ENCODE measurements around the gene CRY2. TPM values are rescaled to one million over a fixed set of nuclear protein-coding genes. Genes with fewer than 3 reads are reported as not detected.

The CRY2 gene
- total RNA-seq, 1 donor from 2014 or later, result 74.2 TPM

Other genes starting within 250 kb of the CRY2 start
- 2.1 TPM for gene CHST1, start 181.9 kb upstream of the CRY2 start, total RNA-seq
- gene SLC35C1, start 42.3 kb upstream of the CRY2 start, total RNA-seq, result 12.0 TPM
- 285 TPM for gene MAPK8IP1, start 38.2 kb downstream of the CRY2 start, total RNA-seq
- gene FREY1, start 59.8 kb downstream of the CRY2 start, total RNA-seq, result not detected
- gene PEX16, start 70.4 kb downstream of the CRY2 start, total RNA-seq, result 19.0 TPM
- 1.4 TPM for gene LARGE2, start 75.2 kb downstream of the CRY2 start, total RNA-seq

Measured in sciatic nerve (tissue), 1 donor.